OCI-LY3 (cell line): ENCODE data around the gene KEL.
A peak's percentile ranks its signal among the peaks of the same experiment; 100 is the strongest.

Experiments
- H2AFZ ChIP-seq: fragments of 200-600, 300-600 bp; shearing (Covaris generic); 2 replicates; pipeline ENCODE4 v1.6.0; 2014; ENCODE audit warnings: antibody characterized with exemption, low read depth, low read length
- H3K27ac ChIP-seq: fragments of 200-600, 300-600 bp; sonication (generic); 2 replicates; pipeline ENCODE4 v1.5.1; 2014; ENCODE audit warnings: mild to moderate bottlenecking, low read length, moderate library complexity, mixed read lengths
- H3K27me3 ChIP-seq: fragments of 200-600, 300-600 bp; sonication (generic); 2 replicates; pipeline ENCODE4 v1.6.1; 2014; ENCODE audit warnings: low read depth, low read length, mixed read lengths
- H3K36me3 ChIP-seq: fragments of 200-600, 300-600 bp; sonication (generic); replicated peaks from 2 replicates; pipeline ENCODE3; 2014; ENCODE audit warnings: low read depth, low read length, mixed read lengths
- H3K4me1 ChIP-seq: fragments of 300-600, 200-600 bp; sonication (generic); 2 replicates; pipeline ENCODE4 v1.6.1; 2014; ENCODE audit warnings: low read length, mixed read lengths
- H3K4me2 ChIP-seq: fragments of 200-600, 300-600 bp; sonication (generic); 2 replicates; pipeline ENCODE4 v1.6.1; 2014; ENCODE audit warnings: low read length, mixed read lengths
- H3K4me3 ChIP-seq: fragments of 300-600, 200-600 bp; sonication (generic); 2 replicates; pipeline ENCODE4 v1.5.1; 2014; ENCODE audit warnings: antibody characterized with exemption, mild to moderate bottlenecking, low read length, moderate library complexity
- H3K79me2 ChIP-seq: fragments of 300-600, 200-600 bp; shearing (Covaris generic); 2 replicates; pipeline ENCODE4 v1.6.1; 2014; ENCODE audit warnings: mild to moderate bottlenecking, low read length, mixed read lengths
- H3K9ac ChIP-seq: fragments of 300-600, 200-600 bp; shearing (Covaris generic); 2 replicates; pipeline ENCODE4 v1.6.0; 2014; ENCODE audit warnings: mild to moderate bottlenecking, low read length, moderate library complexity
- H3K9me3 ChIP-seq: fragments of 200-600, 300-600 bp; shearing (Covaris generic); 2 replicates; pipeline ENCODE4 v1.6.1; 2014; ENCODE audit warnings: low read length, mixed read lengths; ENCODE audit not compliant: insufficient read depth
- H4K20me1 ChIP-seq: fragments of 200-600, 300-600 bp; sonication (generic); 2 replicates; pipeline ENCODE4 v1.6.1; 2016; ENCODE audit warnings: low read length, mixed read lengths; ENCODE audit not compliant: insufficient read depth
- CTCF ChIP-seq: fragments of 200-600, 300-600 bp; sonication (generic); IDR thresholded peaks from 2 replicates; pipeline ENCODE4 v1.5.1; 2014; ENCODE audit warnings: antibody characterized with exemption, low read length, low read depth
- EZH2phosphoT487 ChIP-seq: fragments of 200-600 bp; shearing (Covaris generic); IDR thresholded peaks from 2 replicates; pipeline ENCODE4 v1.6.1; 2018; ENCODE audit warnings: antibody characterized with exemption, mixed run types, low read depth

The KEL gene

GRCh38 chr7:142925413-142925812 lies 36.8 kb downstream of the KEL start:
- H3K4me3 ChIP-seq: no peak overlapping the region
- no peak overlapping the region for H3K9ac ChIP-seq
- no peak for TF ChIP-seq EZH2phosphoT487
- peak; percentile 33 for TF ChIP-seq CTCF
- H2AFZ ChIP-seq: no peak overlapping the region
- no peaks in the 10 kb centered on the region for H3K79me2 ChIP-seq
- H3K4me2 ChIP-seq: no peak overlapping the region
- no peaks in the 10 kb centered on the region for H3K9me3 ChIP-seq
- peaks cover 5% of the 10 kb centered on the region; the same call in 1 of the 2 replicates for H3K27me3 ChIP-seq
- peaks cover 12% of the 10 kb centered on the region for H3K4me1 ChIP-seq
- no peaks in the 10 kb centered on the region for H4K20me1 ChIP-seq
- H3K36me3 ChIP-seq: no peaks in the 10 kb centered on the region
- no peak overlapping the region for H3K27ac ChIP-seq

GRCh38 chr7:142923391-142923790 lies 38.8 kb downstream of the KEL start:
- H3K4me3 ChIP-seq: no peak overlapping the region
- H3K9ac ChIP-seq: no peak overlapping the region
- TF ChIP-seq EZH2phosphoT487 (no peak), CTCF (no peak)
- H2AFZ ChIP-seq: no peak overlapping the region
- H3K4me2 ChIP-seq: no peak overlapping the region
- H3K27ac ChIP-seq: no peak overlapping the region
- H3K4me1 ChIP-seq: peaks cover 12% of the 10 kb centered on the region
- H4K20me1 ChIP-seq: no peaks in the 10 kb centered on the region
- H3K79me2 ChIP-seq: no peaks in the 10 kb centered on the region
- no peaks in the 10 kb centered on the region for H3K9me3 ChIP-seq
- H3K36me3 ChIP-seq: no peaks in the 10 kb centered on the region
- peaks cover 7% of the 10 kb centered on the region for H3K27me3 ChIP-seq

GRCh38 chr7:142919656-142920055 lies 42.5 kb downstream of the KEL start:
- H3K27me3 ChIP-seq: peaks cover 26% of the 10 kb centered on the region
- H3K27ac ChIP-seq: no peak overlapping the region
- H3K9me3 ChIP-seq: no peaks in the 10 kb centered on the region
- no peak overlapping the region for H2AFZ ChIP-seq
- TF ChIP-seq EZH2phosphoT487 (no peak), CTCF (no peak)
- H3K4me3 ChIP-seq: no peak overlapping the region
- H3K79me2 ChIP-seq: no peaks in the 10 kb centered on the region
- no peaks in the 10 kb centered on the region for H3K36me3 ChIP-seq
- H3K4me1 ChIP-seq: no peaks in the 10 kb centered on the region
- H4K20me1 ChIP-seq: no peaks in the 10 kb centered on the region
- H3K9ac ChIP-seq: no peak overlapping the region
- H3K4me2 ChIP-seq: no peak overlapping the region

GRCh38 chr7:142918901-142919300 lies 43.3 kb downstream of the KEL start:
- H3K27me3 ChIP-seq: peaks cover 31% of the 10 kb centered on the region
- no peak overlapping the region for H2AFZ ChIP-seq
- TF ChIP-seq CTCF: no peak
- H3K4me2 ChIP-seq: no peak overlapping the region
- no peaks in the 10 kb centered on the region for H3K4me1 ChIP-seq
- H4K20me1 ChIP-seq: no peaks in the 10 kb centered on the region
- H3K79me2 ChIP-seq: no peaks in the 10 kb centered on the region
- H3K9me3 ChIP-seq: no peaks in the 10 kb centered on the region
- H3K36me3 ChIP-seq: no peaks in the 10 kb centered on the region
- H3K27ac ChIP-seq: no peak overlapping the region
- H3K4me3 ChIP-seq: no peak overlapping the region
- H3K9ac ChIP-seq: no peak overlapping the region
